HG03575 (cell line): ENCODE data around the gene SNTN.

Source experiments
- ATAC-seq: cut with Tn5 transposase; IDR thresholded peaks from one replicate; pipeline ENCODE4 v1.9.1; 2021; ENCODE audit not compliant: unreplicated experiment, insufficient number of reproducible peaks, low FRiP score; ENCODE audit errors: extremely low read depth

The SNTN gene

GRCh38 chr3:63662500-63662899, 10.0 kb downstream of the SNTN start:
- no peak for ATAC-seq

- ATAC-seq, result no peak
Measured at GRCh38 chr3:63670544-63670943, 18.1 kb downstream of the SNTN start.

GRCh38 chr3:63673111-63673510, 20.6 kb downstream of the SNTN start:
- no peak for ATAC-seq

- no peak for ATAC-seq
Measured at GRCh38 chr3:63674586-63674985, 22.1 kb downstream of the SNTN start.

GRCh38 chr3:63679186-63679585, 26.7 kb downstream of the SNTN start:
- no peak for ATAC-seq

- no peak for ATAC-seq
Measured at GRCh38 chr3:63684081-63684480, 31.6 kb downstream of the SNTN start.

GRCh38 chr3:63685340-63685739, 32.9 kb downstream of the SNTN start:
- no peak for ATAC-seq

- ATAC-seq, result no peak
Measured at GRCh38 chr3:63687278-63688225, 35.1 kb downstream of the SNTN start.

- no peak for ATAC-seq
Measured at GRCh38 chr3:63689285-63689684, 36.8 kb downstream of the SNTN start.

GRCh38 chr3:63693351-63693750, 40.9 kb downstream of the SNTN start:
- ATAC-seq, result no peak

GRCh38 chr3:63705092-63705645, 52.7 kb downstream of the SNTN start:
- ATAC-seq, result no peak

GRCh38 chr3:63706321-63707085, 54.0 kb downstream of the SNTN start:
- ATAC-seq, result no peak

- ATAC-seq, result no peak
Measured at GRCh38 chr3:63707731-63708130, 55.3 kb downstream of the SNTN start.

- no peak for ATAC-seq
Measured at GRCh38 chr3:63709576-63709975, 57.1 kb downstream of the SNTN start.
